Measurements from ENCODE around the gene MAL. TPM values are rescaled to one million over a fixed set of nuclear protein-coding genes. Genes with fewer than 3 reads are reported as not detected.

The MAL gene
- total RNA-seq, 4 donors from 2014 or later = 469 to 1,903 (median 516) TPM

- Histone ChIP-seq H3K36me3 (no peaks in the 10 kb centered on the region), H3K4me1 (peaks cover 0 to 5% (median 0%) of the 10 kb centered on the region in 3 donors), H3K27me3 (no peaks in the 10 kb centered on the region), H3K27ac (no peak overlapping the region), H3K4me3 (no peak overlapping the region), H3K9me3 (no peaks in the 10 kb centered on the region)
- WGBS, 2 donors = 61 to 79% methylated on average over 6 of the region's 10 CpGs
- DNase-seq = no peak
- intact Hi-C loops (cut with DNase I) = no loop called here
- TF ChIP-seq CTCF (IDR thresholded peaks at IDR 0.05) = no peak
- no peak for TF ChIP-seq POLR2A (IDR thresholded peaks at IDR 0.05)
Observed at GRCh38 chr2:95010126-95010525, 15.4 kb upstream of the MAL start.

- TF ChIP-seq POLR2A (IDR thresholded peaks at IDR 0.05) = no peak
- TF ChIP-seq CTCF (IDR thresholded peaks at IDR 0.05) = no peak
- Histone ChIP-seq H3K4me3 (no peak overlapping the region), H3K27ac (no peak overlapping the region), H3K4me1 (peaks cover 0 to 11% (median 0%) of the 10 kb centered on the region in 3 donors), H3K9me3 (no peaks in the 10 kb centered on the region), H3K27me3 (no peaks in the 10 kb centered on the region), H3K36me3 (no peaks in the 10 kb centered on the region)
- DNase-seq = no peak
- intact Hi-C loops (cut with DNase I) = no loop called here
- 93 to 98% methylated on average over 5 to 8 of the region's 9 CpGs for WGBS, 2 donors
Observed at GRCh38 chr2:95010718-95011117, 14.8 kb upstream of the MAL start.

GRCh38 chr2:95012881-95013550, 12.5 kb upstream of the MAL start:
- WGBS, 2 donors = 65 to 75% methylated on average over 10 of the region's 10 CpGs
- Histone ChIP-seq H3K9me3 (no peaks in the 10 kb centered on the region), H3K4me1 (peaks cover 3 to 34% (median 5%) of the 10 kb centered on the region in 3 donors), H3K36me3 (no peaks in the 10 kb centered on the region), H3K27me3 (peaks cover 0 to 3% (median 0%) of the 10 kb centered on the region in 4 donors), H3K27ac (no peak overlapping the region), H3K4me3 (no peak overlapping the region)
- TF ChIP-seq POLR2A (IDR thresholded peaks at IDR 0.05) (no peak), CTCF (IDR thresholded peaks at IDR 0.05) (no peak)
- intact Hi-C loops (cut with DNase I) = no loop called here
- DNase-seq = no peak

- DNase-seq = no peak
- H3K36me3 ChIP-seq = no peaks in the 10 kb centered on the region
- intact Hi-C loops (cut with DNase I) = no loop called here
- 76% methylated on average over 6 of the region's 6 CpGs; no CpG with 5 or more reads in 1 of the 2 donors for WGBS, 2 donors
- no peak overlapping the region for H3K27ac ChIP-seq
- no peak overlapping the region for H3K4me3 ChIP-seq
- peaks cover 3 to 41% (median 12%) of the 10 kb centered on the region in 3 donors for H3K4me1 ChIP-seq
- TF ChIP-seq POLR2A (IDR thresholded peaks at IDR 0.05) (no peak), CTCF (IDR thresholded peaks at IDR 0.05) (no peak)
- H3K27me3 ChIP-seq = peaks cover 0 to 3% (median 0%) of the 10 kb centered on the region in 4 donors
- H3K9me3 ChIP-seq = no peaks in the 10 kb centered on the region
Observed at GRCh38 chr2:95013726-95014125, 11.8 kb upstream of the MAL start.

- no peak for DNase-seq
- intact Hi-C loops (cut with DNase I) = no loop called here
- H3K36me3 ChIP-seq = no peaks in the 10 kb centered on the region
- H3K27me3 ChIP-seq = peaks cover 0 to 3% (median 0%) of the 10 kb centered on the region in 4 donors
- 63 to 72% methylated on average over 5 to 7 of the region's 10 CpGs for WGBS, 2 donors
- no peak overlapping the region for H3K4me3 ChIP-seq
- H3K27ac ChIP-seq = no peak overlapping the region
- peaks cover 3 to 46% (median 13%) of the 10 kb centered on the region in 3 donors for H3K4me1 ChIP-seq
- TF ChIP-seq CTCF (IDR thresholded peaks at IDR 0.05) (no peak), POLR2A (IDR thresholded peaks at IDR 0.05) (no peak)
- no peaks in the 10 kb centered on the region for H3K9me3 ChIP-seq
Observed at GRCh38 chr2:95014126-95014708, 11.3 kb upstream of the MAL start.

Data from esophagus squamous epithelium (tissue), 5 donors.